ENCODE results near the gene ATP7B.

DNA sequence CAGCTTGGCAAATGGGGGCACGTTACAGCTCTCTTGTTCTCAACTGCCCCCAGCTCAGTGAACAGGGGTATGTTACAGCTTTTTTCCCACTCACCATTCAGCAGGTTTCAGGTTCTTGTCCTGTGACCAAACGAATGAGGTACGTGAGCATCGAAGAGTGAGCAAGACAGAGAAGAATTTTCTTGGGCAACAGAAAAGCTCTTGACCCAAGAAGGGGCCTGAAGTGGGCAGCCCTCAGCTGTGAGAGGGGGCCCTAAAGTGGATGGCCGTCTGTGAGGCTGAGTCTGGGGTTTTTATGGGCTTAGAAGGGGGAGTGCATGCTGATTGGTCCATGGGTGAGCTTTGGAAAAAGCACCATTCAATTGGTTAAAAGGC lies 128.0 kb downstream of the ATP7B start:
- TF ChIP-seq, protein P1, sequence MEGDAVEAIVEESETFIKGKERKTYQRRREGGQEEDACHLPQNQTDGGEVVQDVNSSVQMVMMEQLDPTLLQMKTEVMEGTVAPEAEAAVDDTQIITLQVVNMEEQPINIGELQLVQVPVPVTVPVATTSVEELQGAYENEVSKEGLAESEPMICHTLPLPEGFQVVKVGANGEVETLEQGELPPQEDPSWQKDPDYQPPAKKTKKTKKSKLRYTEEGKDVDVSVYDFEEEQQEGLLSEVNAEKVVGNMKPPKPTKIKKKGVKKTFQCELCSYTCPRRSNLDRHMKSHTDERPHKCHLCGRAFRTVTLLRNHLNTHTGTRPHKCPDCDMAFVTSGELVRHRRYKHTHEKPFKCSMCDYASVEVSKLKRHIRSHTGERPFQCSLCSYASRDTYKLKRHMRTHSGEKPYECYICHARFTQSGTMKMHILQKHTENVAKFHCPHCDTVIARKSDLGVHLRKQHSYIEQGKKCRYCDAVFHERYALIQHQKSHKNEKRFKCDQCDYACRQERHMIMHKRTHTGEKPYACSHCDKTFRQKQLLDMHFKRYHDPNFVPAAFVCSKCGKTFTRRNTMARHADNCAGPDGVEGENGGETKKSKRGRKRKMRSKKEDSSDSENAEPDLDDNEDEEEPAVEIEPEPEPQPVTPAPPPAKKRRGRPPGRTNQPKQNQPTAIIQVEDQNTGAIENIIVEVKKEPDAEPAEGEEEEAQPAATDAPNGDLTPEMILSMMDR (IDR thresholded peaks at IDR 0.05; ENCODE audit: insufficient read depth, low read depth, low read length) = no peak
- no peak for TF ChIP-seq EZH2 (IDR thresholded peaks at IDR 0.05; ENCODE audit: insufficient read depth, low read length)

Data from astrocyte (in vitro differentiated cells and primary cell).